Astrocyte (in vitro differentiated cells and primary cell): ENCODE measurements around the gene TDRD15.

ENCODE experiments used
- CTCF ChIP-seq: IDR thresholded peaks from 2 replicates; pipeline ENCODE4 v1.5.1; 2011; ENCODE audit warnings: low read depth, mild to moderate bottlenecking, inconsistent platforms, low read length, moderate library complexity; ENCODE audit not compliant: insufficient read depth
- EZH2 ChIP-seq: IDR thresholded peaks from 2 replicates; pipeline ENCODE4 v1.6.1; 2012; ENCODE audit warnings: mild to moderate bottlenecking, low read length, inconsistent platforms; ENCODE audit not compliant: insufficient read depth

- no peak for TF ChIP-seq CTCF
- no peak for TF ChIP-seq EZH2
Measured at GRCh38 chr2:21099281-21099907, 24.4 kb upstream of the TDRD15 start.
